Measurements from ENCODE around the gene HELZ2. TPM values are rescaled to one million over a fixed set of nuclear protein-coding genes. Genes with fewer than 3 reads are reported as not detected.

Gene HELZ2
- total and polyA plus RNA-seq, 2 experiments from 2014 or later = 5.2 to 48.9 TPM

- Histone ChIP-seq H3K9me2 (ENCODE audit: insufficient read depth) (no peaks in the 10 kb centered on the region), H3K4me3 (no peak overlapping the region), H3F3A (replicated peaks; ENCODE audit: low read depth) (no peaks in the 10 kb centered on the region), H3K4me2 (no peak overlapping the region), H3K36me3 (ENCODE audit: insufficient read depth) (no peaks in the 10 kb centered on the region), H3K79me2 (replicated peaks; ENCODE audit: insufficient read depth) (no peaks in the 10 kb centered on the region), H3K27me3 (ENCODE audit: insufficient read depth) (no peaks in the 10 kb centered on the region), H2AFZ (no peak overlapping the region), H4K20me1 (replicated peaks; ENCODE audit: insufficient read depth) (no peaks in the 10 kb centered on the region), H3K4me1 (ENCODE audit: insufficient read depth) (no peaks in the 10 kb centered on the region), H3K27ac (ENCODE audit: low read depth) (no peak overlapping the region)
- peaks cover 3% of the 10 kb centered on the region; the same call in 1 of the 3 replicates for H3K36me3 Mint-ChIP-seq (ENCODE audit: low read depth)
- H3K4me3 Mint-ChIP-seq = no peak overlapping the region
- peaks cover 2% of the 10 kb centered on the region; the same call in 2 of the 3 replicates for H3K9me3 Mint-ChIP-seq
- H3K4me1 Mint-ChIP-seq = no peaks in the 10 kb centered on the region
- no peak for TF ChIP-seq ZNF331 (CRISPR knock-in tag; IDR thresholded peaks at IDR 0.05; ENCODE audit: low read depth)
- H3K27me3 Mint-ChIP-seq (ENCODE audit: insufficient read depth, low read depth, poor library complexity) = no peaks in the 10 kb centered on the region
- DNase-seq (ENCODE audit: low spot score) (no peak), ATAC-seq (no peak)
- H3K27ac Mint-ChIP-seq = no peak overlapping the region
These were observed 9.8 kb downstream of the HELZ2 start for GRCh38 chr20:63564036-63564810.

GRCh38 chr20:63563225-63563935 is 10.7 kb downstream of the HELZ2 start:
- Mint-ChIP-seq H3K27me3 (ENCODE audit: insufficient read depth, low read depth, poor library complexity) (no peaks in the 10 kb centered on the region), H3K4me3 (no peak overlapping the region), H3K9me3 (peaks cover 4% of the 10 kb centered on the region; the same call in 2 of the 3 replicates), H3K4me1 (no peaks in the 10 kb centered on the region), H3K27ac (no peak overlapping the region), H3K36me3 (ENCODE audit: low read depth) (peaks cover 3% of the 10 kb centered on the region; the same call in 1 of the 3 replicates)
- H3K4me3 ChIP-seq = no peak overlapping the region
- no peak overlapping the region for H3K27ac ChIP-seq (ENCODE audit: low read depth)
- no peaks in the 10 kb centered on the region for H3K9me2 ChIP-seq (ENCODE audit: insufficient read depth)
- ATAC-seq (no peak), DNase-seq (ENCODE audit: low spot score) (no peak)
- no peaks in the 10 kb centered on the region for H3K4me1 ChIP-seq (ENCODE audit: insufficient read depth)
- TF ChIP-seq ZNF114 (CRISPR knock-in tag; IDR thresholded peaks at IDR 0.05) (no peak), EZH2phosphoT487 (IDR thresholded peaks at IDR 0.05; ENCODE audit: unreplicated experiment) (no peak), CTCF (conservative IDR thresholded peaks at IDR 0.05; ENCODE audit: low read depth in 2 of 2) (no peak), JUNB (IDR thresholded peaks at IDR 0.05; ENCODE audit: unreplicated experiment) (no peak), STAT1 (IDR thresholded peaks at IDR 0.05; ENCODE audit: unreplicated experiment) (no peak), NANOG (IDR thresholded peaks at IDR 0.05; ENCODE audit: borderline replicate concordance) (no peak), CREB1 (CRISPR knock-in tag; IDR thresholded peaks at IDR 0.05; ENCODE audit: low read depth) (no peak)
- no peaks in the 10 kb centered on the region for H3K79me2 ChIP-seq (replicated peaks; ENCODE audit: insufficient read depth)
- no peak overlapping the region for H2AFZ ChIP-seq
- H3K36me3 ChIP-seq (ENCODE audit: insufficient read depth) = no peaks in the 10 kb centered on the region
- no peak overlapping the region for H3K4me2 ChIP-seq
- no peaks in the 10 kb centered on the region for H4K20me1 ChIP-seq (replicated peaks; ENCODE audit: insufficient read depth)
- no peaks in the 10 kb centered on the region for H3K27me3 ChIP-seq (ENCODE audit: insufficient read depth)
- no peaks in the 10 kb centered on the region for H3F3A ChIP-seq (replicated peaks; ENCODE audit: low read depth)
